ENCODE results near the gene TJP1. TPM values are rescaled to one million over a fixed set of nuclear protein-coding genes. Genes with fewer than 3 reads are reported as not detected.

Gene TJP1
- total RNA-seq, 1 donor: 86.9 TPM

GRCh38 chr15:29826908-29827820, 4.9 kb upstream of the TJP1 start:
- no peak for DNase-seq (ENCODE audit: insufficient read length, low spot score, missing footprints)
- Histone ChIP-seq H4K20me1 (ENCODE audit: insufficient read depth, low read length) (no peaks in the 10 kb centered on the region), H3K79me2 (ENCODE audit: insufficient read depth, low read length) (no peaks in the 10 kb centered on the region), H3K4me2 (ENCODE audit: insufficient read depth, low read length) (no peak overlapping the region), H3K27ac (ENCODE audit: low read depth, low read length) (no peak overlapping the region), H3K4me1 (ENCODE audit: insufficient read depth, low read length) (peaks cover 19% of the 10 kb centered on the region), H3K9me3 (ENCODE audit: low read depth, low read length) (no peaks in the 10 kb centered on the region), H3K4me3 (ENCODE audit: insufficient read depth, low read length) (no peak overlapping the region), H3K27me3 (ENCODE audit: insufficient read depth, low read length) (no peaks in the 10 kb centered on the region), H2AFZ (ENCODE audit: low read length) (peak overlapping the region; percentile 31), H3K36me3 (ENCODE audit: insufficient read depth, low read length) (no peaks in the 10 kb centered on the region)
- TF ChIP-seq, protein P1, sequence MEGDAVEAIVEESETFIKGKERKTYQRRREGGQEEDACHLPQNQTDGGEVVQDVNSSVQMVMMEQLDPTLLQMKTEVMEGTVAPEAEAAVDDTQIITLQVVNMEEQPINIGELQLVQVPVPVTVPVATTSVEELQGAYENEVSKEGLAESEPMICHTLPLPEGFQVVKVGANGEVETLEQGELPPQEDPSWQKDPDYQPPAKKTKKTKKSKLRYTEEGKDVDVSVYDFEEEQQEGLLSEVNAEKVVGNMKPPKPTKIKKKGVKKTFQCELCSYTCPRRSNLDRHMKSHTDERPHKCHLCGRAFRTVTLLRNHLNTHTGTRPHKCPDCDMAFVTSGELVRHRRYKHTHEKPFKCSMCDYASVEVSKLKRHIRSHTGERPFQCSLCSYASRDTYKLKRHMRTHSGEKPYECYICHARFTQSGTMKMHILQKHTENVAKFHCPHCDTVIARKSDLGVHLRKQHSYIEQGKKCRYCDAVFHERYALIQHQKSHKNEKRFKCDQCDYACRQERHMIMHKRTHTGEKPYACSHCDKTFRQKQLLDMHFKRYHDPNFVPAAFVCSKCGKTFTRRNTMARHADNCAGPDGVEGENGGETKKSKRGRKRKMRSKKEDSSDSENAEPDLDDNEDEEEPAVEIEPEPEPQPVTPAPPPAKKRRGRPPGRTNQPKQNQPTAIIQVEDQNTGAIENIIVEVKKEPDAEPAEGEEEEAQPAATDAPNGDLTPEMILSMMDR (IDR thresholded peaks at IDR 0.05; ENCODE audit: extremely low read depth, low read depth, low read length): no peak

- Histone ChIP-seq H3K27ac (ENCODE audit: low read depth, low read length) (no peak overlapping the region), H3K4me2 (ENCODE audit: insufficient read depth, low read length) (peak overlapping the region; percentile 30), H3K36me3 (ENCODE audit: insufficient read depth, low read length) (no peaks in the 10 kb centered on the region), H3K4me1 (ENCODE audit: insufficient read depth, low read length) (peaks cover 24% of the 10 kb centered on the region), H4K20me1 (ENCODE audit: insufficient read depth, low read length) (peaks cover 8% of the 10 kb centered on the region), H3K27me3 (ENCODE audit: insufficient read depth, low read length) (no peaks in the 10 kb centered on the region), H2AFZ (ENCODE audit: low read length) (no peak overlapping the region), H3K79me2 (ENCODE audit: insufficient read depth, low read length) (peaks cover 12% of the 10 kb centered on the region), H3K4me3 (ENCODE audit: insufficient read depth, low read length) (no peak overlapping the region), H3K9me3 (ENCODE audit: low read depth, low read length) (no peaks in the 10 kb centered on the region)
- DNase-seq (ENCODE audit: insufficient read length, low spot score, missing footprints): no peak
- TF ChIP-seq, protein P1 (IDR thresholded peaks at IDR 0.05; ENCODE audit: extremely low read depth, low read depth, low read length): no peak
Measured at GRCh38 chr15:29825227-29825626, 3.0 kb upstream of the TJP1 start.

GRCh38 chr15:29822684-29823459, 604 bp upstream of the TJP1 start:
- peak overlapping the region; percentile 95 for H3K27ac ChIP-seq (ENCODE audit: low read depth, low read length)
- peak overlapping the region; percentile 86 for H3K4me3 ChIP-seq (ENCODE audit: insufficient read depth, low read length)
- TF ChIP-seq, protein P1 (IDR thresholded peaks at IDR 0.05; ENCODE audit: extremely low read depth, low read depth, low read length): no peak
- no peaks in the 10 kb centered on the region for H3K9me3 ChIP-seq (ENCODE audit: low read depth, low read length)
- H2AFZ ChIP-seq (ENCODE audit: low read length): peak overlapping the region; percentile 97
- peak overlapping the region; percentile 97 for H3K4me2 ChIP-seq (ENCODE audit: insufficient read depth, low read length)
- H3K27me3 ChIP-seq (ENCODE audit: insufficient read depth, low read length): no peaks in the 10 kb centered on the region
- peaks cover 35% of the 10 kb centered on the region for H3K79me2 ChIP-seq (ENCODE audit: insufficient read depth, low read length)
- peaks cover 31% of the 10 kb centered on the region for H3K4me1 ChIP-seq (ENCODE audit: insufficient read depth, low read length)
- peaks cover 15% of the 10 kb centered on the region for H4K20me1 ChIP-seq (ENCODE audit: insufficient read depth, low read length)
- DNase-seq (ENCODE audit: insufficient read length, low spot score, missing footprints): peak; percentile 77
- no peaks in the 10 kb centered on the region for H3K36me3 ChIP-seq (ENCODE audit: insufficient read depth, low read length)

Measured in osteoblast (primary cell).